ENCODE results near the gene TMEM121B. TPM values are rescaled to one million over a fixed set of nuclear protein-coding genes. Genes with fewer than 3 reads are reported as not detected.

The TMEM121B gene
- total RNA-seq, 5 donors from 2014 or later (not counting 1 experiment from before 2014, with no cell fraction given), result 0.13 to 0.19 (median 0.15) TPM; not detected in 2

DNA sequence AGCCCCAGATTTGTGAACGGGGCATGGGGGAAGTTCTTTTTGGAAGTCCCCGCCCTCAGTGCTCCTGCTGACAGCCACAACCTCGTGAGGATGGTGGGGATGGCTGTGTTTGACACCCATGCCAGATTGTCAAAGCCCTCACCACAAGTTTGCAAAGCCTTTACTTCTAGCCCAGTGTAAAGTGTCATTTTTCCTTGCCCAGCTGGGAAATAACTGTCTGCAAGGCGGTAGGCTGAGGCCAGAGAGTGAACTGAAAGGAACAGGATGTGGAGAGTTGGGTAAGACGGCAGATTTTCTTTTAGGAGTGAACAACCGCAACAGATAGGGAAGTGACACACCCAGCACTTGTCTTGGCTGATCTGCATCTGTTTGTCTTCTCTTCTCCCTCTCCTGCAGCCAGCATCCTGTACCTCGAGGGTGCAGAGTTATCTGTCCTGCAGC, 22.8 kb downstream of the TMEM121B start:
- CTCF ChIA-PET, result no interaction called here
- peaks cover 9 to 65% of the 10 kb centered on the region in 2 donors for H3K36me3 ChIP-seq (ENCODE audit: control insufficient read depth in 2 of 2, extremely low read depth in 1 of 2, insufficient read depth in 1 of 2, low read length in 1 of 2)
- Mint-ChIP-seq H3K36me3 (peaks cover 54% of the 10 kb centered on the region), H3K27me3 (no peaks in the 10 kb centered on the region), H3K4me3 (peak overlapping the region; percentile 63 to 77 (median 63)), H3K9me3 (no peaks in the 10 kb centered on the region), H3K27ac (peak overlapping the region; percentile 92 to 94), H3K4me1 (peaks cover 91 to 93% (median 92%) of the 10 kb centered on the region in 3 donors)
- POLR2A ChIA-PET, result no interaction called here
- H3K4me3 ChIP-seq (ENCODE audit: control insufficient read depth in 1 of 2, extremely low read depth in 1 of 2, low read length in 1 of 2), result peak overlapping the region in 1 of 2 donors; percentile 25
- ATAC-seq (replicated peaks in 1 of 4) (peak; percentile 87 to 95 (median 90)), DNase-seq (peak in 14 of 35 experiments; percentile 20 to 63 (median 33))
- 0% methylated on average over 3 of the region's 7 CpGs for WGBS (ENCODE audit: insufficient coverage)
- peaks cover 80 to 83% of the 10 kb centered on the region in 2 experiments for H3K4me1 ChIP-seq (ENCODE audit: control insufficient read depth in 1 of 2, extremely low read depth in 1 of 2, insufficient read depth in 2 of 2, low read length in 2 of 2)
- peak overlapping the region; percentile 35 for H3K27ac ChIP-seq (ENCODE audit: low read length)
- H3K27me3 ChIP-seq (replicated peaks in 1 of 2; ENCODE audit: control insufficient read depth in 2 of 2, extremely low read depth in 1 of 2, insufficient read depth in 2 of 2, low read length in 1 of 2), result no peaks in the 10 kb centered on the region
- no peaks in the 10 kb centered on the region for H3K9me3 ChIP-seq

- Histone ChIP-seq H3K9me3 (no peaks in the 10 kb centered on the region), H3K4me3 (ENCODE audit: control insufficient read depth in 1 of 2, extremely low read depth in 1 of 2, low read length in 1 of 2) (no peak overlapping the region), H3K36me3 (ENCODE audit: control insufficient read depth in 2 of 2, extremely low read depth in 1 of 2, insufficient read depth in 1 of 2, low read length in 1 of 2) (peaks cover 4 to 58% of the 10 kb centered on the region in 2 donors), H3K27ac (ENCODE audit: low read length) (peak overlapping the region; percentile 35), H3K27me3 (replicated peaks in 1 of 2; ENCODE audit: control insufficient read depth in 2 of 2, extremely low read depth in 1 of 2, insufficient read depth in 2 of 2, low read length in 1 of 2) (no peaks in the 10 kb centered on the region), H3K4me1 (ENCODE audit: control insufficient read depth in 1 of 2, extremely low read depth in 1 of 2, insufficient read depth in 2 of 2, low read length in 2 of 2) (peaks cover 77 to 85% of the 10 kb centered on the region in 2 experiments)
- CTCF ChIA-PET, result no interaction called here
- peaks cover 50% of the 10 kb centered on the region for H3K36me3 Mint-ChIP-seq
- 86% methylated on average over 4 of the region's 6 CpGs for WGBS (ENCODE audit: insufficient coverage)
- H3K4me3 Mint-ChIP-seq, result peak overlapping the region in 1 of 3 donors; percentile 77
- no peaks in the 10 kb centered on the region for H3K9me3 Mint-ChIP-seq
- H3K27ac Mint-ChIP-seq, result peak overlapping the region; percentile 92 to 94
- H3K27me3 Mint-ChIP-seq, result no peaks in the 10 kb centered on the region
- peaks cover 93 to 96% (median 95%) of the 10 kb centered on the region in 3 donors for H3K4me1 Mint-ChIP-seq
- ATAC-seq (replicated peaks in 1 of 4) (no peak), DNase-seq (no peak)
- POLR2A ChIA-PET, result no interaction called here
Measured at GRCh38 chr22:17097701-17098100, 23.5 kb downstream of the TMEM121B start.

GRCh38 chr22:17097062-17097461, 24.1 kb downstream of the TMEM121B start:
- CTCF ChIA-PET, result no interaction called here
- H3K27ac Mint-ChIP-seq, result peak overlapping the region; percentile 92 to 94
- H3K27me3 Mint-ChIP-seq, result no peaks in the 10 kb centered on the region
- Histone ChIP-seq H3K4me1 (ENCODE audit: control insufficient read depth in 1 of 2, extremely low read depth in 1 of 2, insufficient read depth in 2 of 2, low read length in 2 of 2) (peaks cover 75 to 81% of the 10 kb centered on the region in 2 experiments), H3K9me3 (no peaks in the 10 kb centered on the region), H3K4me3 (ENCODE audit: control insufficient read depth in 1 of 2, extremely low read depth in 1 of 2, low read length in 1 of 2) (no peak overlapping the region), H3K27ac (ENCODE audit: low read length) (no peak overlapping the region), H3K27me3 (replicated peaks in 1 of 2; ENCODE audit: control insufficient read depth in 2 of 2, extremely low read depth in 1 of 2, insufficient read depth in 2 of 2, low read length in 1 of 2) (no peaks in the 10 kb centered on the region), H3K36me3 (ENCODE audit: control insufficient read depth in 2 of 2, extremely low read depth in 1 of 2, insufficient read depth in 1 of 2, low read length in 1 of 2) (peaks cover 4 to 52% of the 10 kb centered on the region in 2 donors)
- H3K4me3 Mint-ChIP-seq, result peak overlapping the region in 1 of 3 donors; percentile 77
- peaks cover 94 to 97% (median 97%) of the 10 kb centered on the region in 3 donors for H3K4me1 Mint-ChIP-seq
- no peak for ATAC-seq (replicated peaks in 1 of 4)
- POLR2A ChIA-PET, result no interaction called here
- no peak for DNase-seq
- H3K36me3 Mint-ChIP-seq, result peaks cover 46% of the 10 kb centered on the region
- no peaks in the 10 kb centered on the region for H3K9me3 Mint-ChIP-seq
- WGBS (ENCODE audit: insufficient coverage), result 100% methylated on average over 2 of the region's 6 CpGs

DNA sequence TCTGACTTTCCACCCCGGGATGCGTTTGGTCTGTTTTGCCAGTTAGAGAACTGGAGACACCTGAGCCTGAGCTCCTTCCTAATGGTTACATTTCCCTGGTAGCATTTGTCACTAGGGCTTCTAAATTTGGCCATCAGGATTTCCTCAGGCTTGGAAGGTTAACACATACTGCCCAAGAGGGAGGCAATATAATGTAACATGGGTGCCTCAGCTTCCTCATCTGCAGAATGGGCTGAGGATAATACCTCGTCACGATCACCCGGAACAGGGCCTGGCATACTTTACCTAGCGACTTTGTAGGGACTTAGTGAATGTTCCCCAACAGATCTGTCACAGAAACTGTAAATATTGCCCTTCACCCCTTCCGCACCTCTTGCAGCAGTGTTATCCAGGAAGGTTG, 25.1 kb downstream of the TMEM121B start:
- Mint-ChIP-seq H3K27ac (peak overlapping the region; percentile 39 to 71), H3K27me3 (no peaks in the 10 kb centered on the region), H3K36me3 (peaks cover 39% of the 10 kb centered on the region), H3K4me3 (peak overlapping the region in 1 of 3 donors; percentile 77), H3K9me3 (no peaks in the 10 kb centered on the region), H3K4me1 (peaks cover 94 to 97% (median 96%) of the 10 kb centered on the region in 3 donors)
- ATAC-seq (replicated peaks in 1 of 4), result no peak
- WGBS (ENCODE audit: insufficient coverage), result 100% methylated on average over 1 of the region's 7 CpGs
- ChIA-PET POLR2A (interaction anchor here in 1 of 2 donors (0.6 kb wide), 1 partner anchor 18 kb away, joined by 22 read pairs; no protein-coding TSS in a partner anchor), CTCF (interaction anchor here in 1 of 2 donors (1.1 kb wide), 1 partner anchor 16 kb away, joined by 3 read pairs; no protein-coding TSS in a partner anchor)
- no peak for DNase-seq
- Histone ChIP-seq H3K4me1 (ENCODE audit: control insufficient read depth in 1 of 2, extremely low read depth in 1 of 2, insufficient read depth in 2 of 2, low read length in 2 of 2) (peaks cover 73 to 77% of the 10 kb centered on the region in 2 experiments), H3K4me3 (ENCODE audit: control insufficient read depth in 1 of 2, extremely low read depth in 1 of 2, low read length in 1 of 2) (no peak overlapping the region), H3K27ac (ENCODE audit: low read length) (no peak overlapping the region), H3K36me3 (ENCODE audit: control insufficient read depth in 2 of 2, extremely low read depth in 1 of 2, insufficient read depth in 1 of 2, low read length in 1 of 2) (peaks cover 4 to 42% of the 10 kb centered on the region in 2 donors), H3K27me3 (replicated peaks in 1 of 2; ENCODE audit: control insufficient read depth in 2 of 2, extremely low read depth in 1 of 2, insufficient read depth in 2 of 2, low read length in 1 of 2) (no peaks in the 10 kb centered on the region), H3K9me3 (no peaks in the 10 kb centered on the region)

DNA sequence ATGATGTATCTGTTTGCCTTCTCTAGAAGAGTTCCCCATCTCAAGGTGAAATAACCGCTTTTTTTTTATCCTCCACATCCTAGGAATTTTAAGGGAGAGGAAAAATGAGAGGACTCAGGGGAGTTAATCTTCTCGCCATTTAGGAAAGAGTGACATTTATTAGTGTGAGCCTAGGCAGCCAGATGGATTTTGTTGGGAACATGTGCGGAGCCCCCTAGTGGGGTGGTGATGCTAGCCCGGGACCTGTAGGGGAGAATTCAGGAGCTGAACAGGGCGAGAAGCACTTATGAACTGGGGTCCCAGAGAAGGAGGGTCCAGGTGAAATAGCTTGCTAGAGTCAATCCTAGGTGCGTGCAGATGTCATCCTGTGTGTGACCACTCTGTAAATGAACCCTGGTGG, 25.6 kb downstream of the TMEM121B start:
- H3K27me3 Mint-ChIP-seq, result no peaks in the 10 kb centered on the region
- peaks cover 94 to 97% (median 96%) of the 10 kb centered on the region in 3 donors for H3K4me1 Mint-ChIP-seq
- H3K27me3 ChIP-seq (replicated peaks in 1 of 2; ENCODE audit: control insufficient read depth in 2 of 2, extremely low read depth in 1 of 2, insufficient read depth in 2 of 2, low read length in 1 of 2), result no peaks in the 10 kb centered on the region
- no peak for DNase-seq
- H3K36me3 ChIP-seq (ENCODE audit: control insufficient read depth in 2 of 2, extremely low read depth in 1 of 2, insufficient read depth in 1 of 2, low read length in 1 of 2), result peaks cover 3 to 37% of the 10 kb centered on the region in 2 donors
- H3K4me1 ChIP-seq (ENCODE audit: control insufficient read depth in 1 of 2, extremely low read depth in 1 of 2, insufficient read depth in 2 of 2, low read length in 2 of 2), result peaks cover 71 to 79% of the 10 kb centered on the region in 2 experiments
- H3K9me3 Mint-ChIP-seq, result no peaks in the 10 kb centered on the region
- peak overlapping the region in 1 of 3 donors; percentile 24 for H3K4me3 Mint-ChIP-seq
- peaks cover 38% of the 10 kb centered on the region for H3K36me3 Mint-ChIP-seq
- ATAC-seq (replicated peaks in 1 of 4), result no peak
- ChIA-PET POLR2A (interaction anchor here (0.6 kb wide), 2 partner anchors 17 to 273 kb away, joined by 3 to 22 read pairs; no protein-coding TSS in a partner anchor), CTCF (interaction anchor here in 1 of 2 donors (1.1 kb wide), 1 partner anchor 15 kb away, joined by 3 read pairs; no protein-coding TSS in a partner anchor)
- peak overlapping the region; percentile 39 to 71 for H3K27ac Mint-ChIP-seq
- H3K4me3 ChIP-seq (ENCODE audit: control insufficient read depth in 1 of 2, extremely low read depth in 1 of 2, low read length in 1 of 2), result no peak overlapping the region
- WGBS (ENCODE audit: insufficient coverage), result 100% methylated on average over 5 of the region's 6 CpGs
- H3K27ac ChIP-seq (ENCODE audit: low read length), result no peak overlapping the region
- H3K9me3 ChIP-seq, result no peaks in the 10 kb centered on the region

GRCh38 chr22:17093081-17093480, 28.1 kb downstream of the TMEM121B start:
- H3K27ac Mint-ChIP-seq, result peak overlapping the region; percentile 44 to 74
- Histone ChIP-seq H3K4me1 (ENCODE audit: control insufficient read depth in 1 of 2, extremely low read depth in 1 of 2, insufficient read depth in 2 of 2, low read length in 2 of 2) (peaks cover 67 to 71% of the 10 kb centered on the region in 2 experiments), H3K4me3 (ENCODE audit: control insufficient read depth in 1 of 2, extremely low read depth in 1 of 2, low read length in 1 of 2) (no peak overlapping the region), H3K27me3 (replicated peaks in 1 of 2; ENCODE audit: control insufficient read depth in 2 of 2, extremely low read depth in 1 of 2, insufficient read depth in 2 of 2, low read length in 1 of 2) (no peaks in the 10 kb centered on the region), H3K27ac (ENCODE audit: low read length) (no peak overlapping the region), H3K9me3 (no peaks in the 10 kb centered on the region), H3K36me3 (ENCODE audit: control insufficient read depth in 2 of 2, extremely low read depth in 1 of 2, insufficient read depth in 1 of 2, low read length in 1 of 2) (peaks cover 0 to 17% of the 10 kb centered on the region in 2 donors)
- WGBS (ENCODE audit: insufficient coverage), result 78% methylated on average over 1 of the region's 3 CpGs
- no peaks in the 10 kb centered on the region for H3K9me3 Mint-ChIP-seq
- ATAC-seq (replicated peaks in 1 of 4) (no peak), DNase-seq (no peak)
- H3K4me1 Mint-ChIP-seq, result peaks cover 90 to 93% (median 91%) of the 10 kb centered on the region in 3 donors
- no peaks in the 10 kb centered on the region for H3K27me3 Mint-ChIP-seq
- ChIA-PET CTCF (no interaction called here), POLR2A (no interaction called here)
- H3K36me3 Mint-ChIP-seq, result peaks cover 17% of the 10 kb centered on the region
- peak overlapping the region in 1 of 3 donors; percentile 96 for H3K4me3 Mint-ChIP-seq

Data from T-cell (primary cell).